ENCODE measurements around the gene HDAC4.

DNA sequence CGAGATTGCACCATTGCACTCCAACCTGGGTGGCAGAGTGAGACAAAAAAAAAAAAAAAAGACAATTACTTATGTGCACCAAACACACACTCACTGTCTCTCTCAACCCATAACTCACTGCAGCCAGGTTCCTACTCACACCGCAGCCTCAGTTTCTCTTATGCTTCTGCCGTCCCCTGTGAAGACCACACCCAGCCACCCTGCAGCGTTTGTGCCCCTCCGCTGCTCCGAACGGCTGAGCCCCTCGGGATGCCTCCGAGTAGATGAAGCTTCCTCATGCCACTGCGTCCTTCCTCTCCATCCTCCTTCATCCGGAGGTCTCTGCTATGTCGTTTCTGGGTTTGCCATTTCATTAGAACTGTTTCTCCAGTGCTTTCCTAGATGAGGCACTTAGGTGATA, 392.8 kb downstream of the HDAC4 start:
- TF ChIP-seq, protein P1, sequence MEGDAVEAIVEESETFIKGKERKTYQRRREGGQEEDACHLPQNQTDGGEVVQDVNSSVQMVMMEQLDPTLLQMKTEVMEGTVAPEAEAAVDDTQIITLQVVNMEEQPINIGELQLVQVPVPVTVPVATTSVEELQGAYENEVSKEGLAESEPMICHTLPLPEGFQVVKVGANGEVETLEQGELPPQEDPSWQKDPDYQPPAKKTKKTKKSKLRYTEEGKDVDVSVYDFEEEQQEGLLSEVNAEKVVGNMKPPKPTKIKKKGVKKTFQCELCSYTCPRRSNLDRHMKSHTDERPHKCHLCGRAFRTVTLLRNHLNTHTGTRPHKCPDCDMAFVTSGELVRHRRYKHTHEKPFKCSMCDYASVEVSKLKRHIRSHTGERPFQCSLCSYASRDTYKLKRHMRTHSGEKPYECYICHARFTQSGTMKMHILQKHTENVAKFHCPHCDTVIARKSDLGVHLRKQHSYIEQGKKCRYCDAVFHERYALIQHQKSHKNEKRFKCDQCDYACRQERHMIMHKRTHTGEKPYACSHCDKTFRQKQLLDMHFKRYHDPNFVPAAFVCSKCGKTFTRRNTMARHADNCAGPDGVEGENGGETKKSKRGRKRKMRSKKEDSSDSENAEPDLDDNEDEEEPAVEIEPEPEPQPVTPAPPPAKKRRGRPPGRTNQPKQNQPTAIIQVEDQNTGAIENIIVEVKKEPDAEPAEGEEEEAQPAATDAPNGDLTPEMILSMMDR (IDR thresholded peaks at IDR 0.05; ENCODE audit: low read length): no peak
- TF ChIP-seq EZH2 (IDR thresholded peaks at IDR 0.05; ENCODE audit: borderline replicate concordance, low read length): no peak
